CD4-positive, alpha-beta T cell treated with Interleukin-6 at 100 ng/mL for 8 hours (primary cell): ENCODE data around the gene C6orf163.
"Not testable (repeated sequence)": the region's sequence is repeated elsewhere in the genome, so short reads cannot be mapped to it uniquely, and the experiment has no call there.

Experiments used
- DNase-seq: peaks from one replicate; pipeline ENCODE4 v3.0.0-alpha.2; 2020; ENCODE audit warnings: mixed read lengths, low spot score

The C6orf163 gene

GRCh38 chr6:87344731-87345130 lies at the start of gene C6orf163:
TSS of gene C6orf163 (plus strand) at chr6:87344813. CDS start at chr6:87345100, 287 bp downstream.
- DNase-seq, result no peak

DNA sequence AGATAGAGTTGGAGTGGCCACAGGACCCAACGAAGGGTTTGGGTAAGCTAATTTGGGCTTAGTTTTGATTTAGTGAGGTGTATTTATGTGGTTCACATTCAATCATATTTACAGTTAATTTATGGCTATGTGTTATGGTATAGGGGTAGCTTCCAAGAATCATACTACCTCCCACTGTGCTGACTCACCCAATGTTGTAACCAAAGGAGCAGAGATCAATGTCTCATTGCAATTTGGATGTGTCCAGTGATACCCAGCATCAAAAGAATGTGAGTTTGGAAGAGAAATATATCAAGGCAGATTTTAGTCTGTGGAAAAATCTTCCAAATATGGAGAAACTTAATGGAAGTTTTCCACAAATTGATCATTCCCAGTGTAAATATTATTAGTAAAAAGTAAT lies 47.5 kb upstream of the C6orf163 start:
- no peak for DNase-seq

DNA sequence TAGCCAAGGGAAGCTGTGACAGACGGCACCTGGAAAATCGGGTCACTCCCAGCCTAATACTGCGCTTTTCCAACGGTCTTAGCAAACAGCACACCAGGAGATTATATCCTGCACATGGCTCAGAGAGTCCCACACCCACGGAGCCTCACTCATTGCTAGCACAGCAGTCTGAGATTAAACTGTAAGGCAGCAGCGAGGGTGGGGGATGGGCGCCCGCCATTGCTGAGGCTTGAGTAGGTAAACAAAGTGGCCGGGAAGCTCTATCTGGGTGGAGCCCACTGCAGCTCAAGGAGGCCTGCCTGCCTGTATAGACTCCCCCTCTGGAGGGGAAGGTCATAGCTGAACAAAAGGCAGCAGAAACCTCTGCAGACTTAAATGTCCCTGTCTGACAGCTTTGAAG lies 43.3 kb upstream of the C6orf163 start:
- DNase-seq, result not testable (repeated sequence)

DNA sequence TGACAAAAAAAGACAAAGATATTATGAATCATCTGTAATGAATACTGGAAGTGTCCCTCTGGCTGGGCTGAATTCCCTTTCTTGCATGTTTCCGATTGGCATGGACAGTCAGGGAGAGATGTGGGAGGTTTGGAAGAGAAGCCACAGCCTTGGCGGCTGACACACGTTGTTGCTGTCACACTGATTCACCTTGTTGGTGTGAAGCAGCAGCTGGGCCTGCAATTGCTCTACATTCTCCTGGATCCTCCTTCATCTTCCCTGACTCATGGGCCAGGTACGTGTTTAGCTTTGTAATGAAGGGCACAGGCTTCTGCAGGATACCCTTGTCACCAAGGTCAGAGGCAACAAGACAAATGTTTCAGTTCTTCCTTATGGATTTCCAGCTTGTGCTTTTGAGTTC lies 35.6 kb upstream of the C6orf163 start:
- no peak for DNase-seq

DNA sequence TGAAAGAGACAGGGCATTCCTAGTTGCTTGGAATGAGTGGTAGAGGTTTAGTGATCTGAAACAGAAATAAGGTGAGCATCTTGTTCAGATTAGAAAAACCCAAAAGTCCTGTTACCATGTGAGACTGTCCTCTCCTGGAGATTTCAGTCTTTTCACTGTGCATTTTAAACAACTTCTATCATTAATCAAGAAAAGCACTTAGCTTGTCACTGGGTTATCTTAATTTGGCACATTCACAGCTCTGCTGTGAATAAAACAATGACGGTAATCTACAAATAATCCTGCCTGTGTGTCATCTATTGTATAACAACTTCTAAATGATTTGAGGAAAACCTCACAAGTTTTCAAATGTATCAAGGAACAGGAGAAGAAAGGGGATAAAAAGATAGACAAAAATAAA lies 31.8 kb upstream of the C6orf163 start:
- no peak for DNase-seq

DNA sequence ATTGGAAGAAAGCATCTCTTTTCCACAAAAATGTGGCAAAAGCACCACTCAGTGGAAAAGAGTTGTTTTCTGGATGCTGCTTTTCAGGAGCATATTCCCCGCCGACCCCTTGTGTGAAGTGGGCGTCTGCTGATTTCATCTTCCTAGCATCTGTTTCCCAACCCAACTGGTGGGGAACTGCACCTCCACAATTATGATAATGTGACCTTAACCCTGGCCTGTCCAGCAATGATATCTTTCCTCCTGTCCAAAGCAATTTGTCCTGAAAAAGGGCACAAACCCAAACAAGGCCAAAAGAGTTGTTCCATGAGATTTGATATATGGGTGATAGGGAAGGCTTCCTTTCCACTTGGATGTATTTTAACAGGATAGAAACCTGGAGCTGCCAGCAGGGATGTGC lies 29.5 kb upstream of the C6orf163 start:
- no peak for DNase-seq

- DNase-seq, result no peak
Measured at GRCh38 chr6:87319271-87319987, 25.2 kb upstream of the C6orf163 start.

DNA sequence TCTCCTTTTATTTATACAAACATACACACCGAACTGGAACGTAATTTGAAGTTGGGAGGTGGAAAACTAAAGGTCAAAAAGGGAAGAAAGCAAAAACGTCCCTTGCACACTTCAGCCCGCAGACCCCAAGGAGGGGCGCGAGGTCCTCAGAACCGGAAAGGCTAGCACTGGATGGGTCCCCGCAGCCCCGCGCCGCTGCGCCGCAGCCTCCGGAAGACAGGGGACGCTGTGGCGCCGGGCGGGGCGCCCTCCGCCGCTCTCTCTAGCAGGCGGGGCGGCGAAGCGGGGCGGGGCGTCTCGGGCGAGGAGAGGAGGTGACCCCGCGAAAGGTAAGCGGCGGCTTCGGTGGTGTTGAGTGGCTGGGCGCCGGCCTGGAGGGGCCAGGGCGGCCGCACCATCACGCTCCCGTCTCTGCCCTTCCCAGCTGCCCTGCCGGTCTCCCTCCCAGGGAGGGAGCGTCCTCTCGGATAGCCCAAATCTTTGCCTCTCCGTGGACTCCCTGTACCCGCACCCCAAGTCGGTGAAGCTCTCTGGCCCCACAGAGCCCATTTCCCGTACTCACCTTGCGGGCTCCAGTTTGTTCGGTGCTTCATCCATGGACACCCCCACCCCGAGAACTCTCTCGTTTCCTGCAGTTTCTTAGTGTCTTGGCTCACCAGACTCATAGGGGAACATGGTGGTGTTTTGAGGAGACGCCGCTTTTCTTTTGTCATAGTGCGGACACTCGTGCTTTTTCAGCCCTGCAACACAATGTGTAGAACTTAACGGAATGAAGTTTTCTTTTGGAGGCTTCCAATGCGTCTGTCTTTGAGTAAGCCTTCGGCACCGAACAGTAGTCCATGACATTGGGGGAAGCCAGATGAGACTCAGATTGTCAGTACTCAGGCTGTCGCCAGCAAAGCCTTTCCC lies 22.1 kb upstream of the C6orf163 start, which contains the start of gene SMIM8:
Gene SMIM8, plus strand, starts transcription at position 285 of the 909 bp plus-strand sequence. CDS start 14,444 bp downstream, outside the sequence.
- DNase-seq, result peak; percentile 80

DNA sequence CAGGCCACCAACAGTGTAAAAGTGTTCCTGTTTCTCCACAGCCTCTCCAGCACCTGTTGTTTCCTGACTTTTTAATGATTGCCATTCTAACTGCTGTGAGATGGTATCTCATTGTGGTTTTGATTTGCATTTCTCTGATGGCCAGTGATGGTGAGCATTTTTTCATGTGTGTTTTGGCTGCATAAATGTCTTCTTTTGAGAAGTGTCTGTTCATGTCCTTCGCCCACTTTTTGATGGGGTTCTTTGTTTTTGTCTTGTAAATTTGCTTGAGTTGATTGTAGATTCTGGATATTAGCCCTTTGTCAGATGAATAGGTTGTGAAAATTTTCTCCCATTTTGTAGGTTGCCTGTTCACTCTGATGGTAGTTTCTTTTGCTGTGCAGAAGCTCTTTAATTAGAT lies 20.7 kb upstream of the C6orf163 start:
- not testable (repeated sequence) for DNase-seq

DNA sequence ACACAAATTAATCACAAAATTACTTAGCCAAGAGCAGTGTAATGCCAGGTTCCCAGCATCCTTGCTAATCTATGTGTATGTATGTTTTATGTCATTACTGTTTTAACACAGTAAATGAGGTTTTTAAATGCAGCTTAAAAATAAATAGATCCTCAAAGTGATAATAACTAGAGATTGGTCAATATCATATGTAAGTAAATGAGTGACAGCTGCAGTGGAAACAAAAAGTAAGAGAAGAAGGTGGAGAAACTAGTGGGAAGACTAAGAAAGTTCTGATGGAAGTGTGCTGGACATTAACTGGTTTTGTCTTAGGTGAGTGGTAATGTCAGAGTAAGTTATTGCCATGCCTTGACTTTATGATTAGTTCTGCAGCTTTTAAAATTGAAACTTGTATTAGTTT lies 13.7 kb upstream of the C6orf163 start:
- DNase-seq, result no peak

DNA sequence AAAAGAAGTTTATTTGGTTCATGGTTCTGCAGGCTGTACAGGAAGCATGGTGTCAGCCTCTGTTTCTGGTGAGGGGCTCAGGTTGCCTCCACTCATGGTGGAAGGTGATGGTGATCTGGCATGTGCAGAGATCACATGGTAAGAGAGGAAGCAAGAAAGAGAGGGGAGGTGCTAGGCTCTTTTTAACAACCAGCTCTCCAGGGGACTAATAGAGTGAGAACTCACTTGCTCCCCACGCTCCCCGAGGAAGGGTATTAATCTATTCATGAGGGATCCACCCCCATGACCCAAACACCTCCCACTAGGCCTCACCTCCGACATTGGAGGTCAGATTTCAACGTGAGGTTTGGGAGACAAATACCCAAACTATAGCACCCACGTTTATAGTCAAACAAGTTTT lies 11.6 kb upstream of the C6orf163 start:
- DNase-seq, result no peak

GRCh38 chr6:87333591-87334181 lies 10.9 kb upstream of the C6orf163 start:
- DNase-seq, result peak; percentile 7

- no peak for DNase-seq
Measured at GRCh38 chr6:87334683-87335082, 9.9 kb upstream of the C6orf163 start.

DNA sequence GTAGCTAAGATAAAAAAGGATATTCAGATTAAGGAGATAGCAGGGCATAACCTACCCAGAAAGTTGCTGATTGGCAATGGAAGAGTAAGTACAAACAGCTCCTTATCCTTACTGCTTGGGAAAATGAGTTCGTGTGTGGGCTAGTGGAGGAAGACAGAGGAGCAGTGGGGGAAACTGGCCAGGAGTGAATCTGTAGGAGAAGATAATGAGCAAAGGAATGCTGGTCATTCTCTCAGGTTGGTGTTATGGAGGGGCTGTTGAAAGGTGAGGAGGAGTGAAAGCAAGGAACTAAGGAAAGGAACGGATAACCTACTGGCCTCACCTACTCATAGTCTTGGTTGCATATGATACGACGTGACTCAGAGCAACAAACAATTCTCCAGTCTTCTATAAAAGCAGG lies 8.2 kb upstream of the C6orf163 start:
- no peak for DNase-seq

GRCh38 chr6:87340230-87340629 lies 4.4 kb upstream of the C6orf163 start:
- no peak for DNase-seq

GRCh38 chr6:87341158-87341557 lies 3.5 kb upstream of the C6orf163 start:
- no peak for DNase-seq

DNA sequence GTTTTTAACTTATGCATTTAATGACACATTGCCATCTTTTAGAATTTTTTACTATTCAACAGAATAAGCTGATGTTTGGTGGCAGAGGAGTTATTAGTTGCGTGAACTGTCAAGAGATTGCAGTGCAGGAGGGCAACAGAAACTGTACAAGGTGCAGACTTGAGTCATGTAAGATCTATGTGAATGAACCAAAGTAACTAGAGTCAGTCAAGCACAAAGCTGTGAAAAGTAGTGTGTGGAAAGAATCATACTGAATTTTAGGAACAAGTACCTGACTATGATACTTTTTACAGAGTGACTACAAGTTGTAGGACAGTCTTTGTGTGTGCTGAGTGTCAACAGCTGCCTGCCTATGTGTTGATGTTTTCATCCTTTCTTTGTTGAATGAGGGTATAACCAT lies 2.7 kb upstream of the C6orf163 start:
- DNase-seq, result no peak

- no peak for DNase-seq
Measured at GRCh38 chr6:87342829-87343228, 1.8 kb upstream of the C6orf163 start.

GRCh38 chr6:87346700-87347099 lies 2.1 kb downstream of the C6orf163 start:
- no peak for DNase-seq

DNA sequence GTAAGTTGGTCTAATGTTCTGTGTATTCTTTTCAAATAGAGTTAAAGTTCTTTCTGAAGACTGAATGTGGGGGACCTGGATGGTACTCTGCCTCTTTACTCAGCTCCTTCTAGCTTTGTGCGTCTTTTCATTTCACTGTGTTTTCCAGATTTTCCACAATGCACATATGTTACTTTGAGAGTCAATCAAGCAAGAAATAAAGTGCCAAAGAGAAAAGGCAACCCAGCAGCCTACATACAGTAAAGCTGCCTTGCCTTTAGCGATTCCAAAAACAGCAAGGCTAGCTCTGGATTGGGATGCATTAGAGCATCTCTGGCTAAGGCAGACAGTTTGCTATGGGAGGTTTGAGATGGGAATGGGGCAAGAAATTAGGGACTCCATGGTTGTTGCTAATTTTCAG lies 5.3 kb downstream of the C6orf163 start:
- no peak for DNase-seq

DNA sequence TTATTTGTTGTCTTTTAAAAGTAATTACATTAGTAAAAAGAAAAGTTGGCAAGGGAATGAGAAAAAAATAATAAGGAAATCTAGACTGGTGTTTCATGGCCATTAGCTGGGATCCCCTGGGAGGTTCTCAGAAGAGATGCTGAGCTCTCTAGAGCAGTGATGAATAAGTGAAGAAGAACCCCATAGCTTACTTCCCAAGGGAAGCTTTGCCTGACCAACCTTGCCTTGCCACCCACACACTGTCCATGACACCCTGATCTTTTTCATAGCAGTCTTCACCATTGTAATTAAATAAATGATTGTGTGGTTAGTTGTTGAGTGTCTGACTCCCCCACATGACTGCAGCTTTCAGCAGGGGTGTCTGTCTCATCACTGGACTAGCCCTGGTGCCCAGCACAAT lies 5.9 kb downstream of the C6orf163 start:
- no peak for DNase-seq

- no peak for DNase-seq
Measured at GRCh38 chr6:87351583-87351982, 7.0 kb downstream of the C6orf163 start.

- no peak for DNase-seq
Measured at GRCh38 chr6:87356181-87356580, 11.6 kb downstream of the C6orf163 start.
